CD4-positive, alpha-beta T cell treated with Interleukin-21 for 1 hour (primary cell): ENCODE results near the gene MINDY3.
"Not testable (repeated sequence)": the region's sequence is repeated elsewhere in the genome, so short reads cannot be mapped to it uniquely, and the experiment has no call there.

Experiments used
- DNase-seq: peaks from one replicate; pipeline ENCODE4 v3.0.0-alpha.2; 2020

Gene MINDY3

GRCh38 chr10:15774534-15774933 lies 85.8 kb downstream of the MINDY3 start:
- not testable (repeated sequence) for DNase-seq

GRCh38 chr10:15764892-15765454 lies 95.3 kb downstream of the MINDY3 start:
- no peak for DNase-seq

GRCh38 chr10:15763006-15763405 lies 97.3 kb downstream of the MINDY3 start:
- DNase-seq, result no peak

- not testable (repeated sequence) for DNase-seq
Measured at GRCh38 chr10:15762239-15762638, 98.1 kb downstream of the MINDY3 start.

- not testable (repeated sequence) for DNase-seq
Measured at GRCh38 chr10:15761224-15761623, 99.1 kb downstream of the MINDY3 start.

GRCh38 chr10:15760681-15761080 lies 99.6 kb downstream of the MINDY3 start:
- DNase-seq, result no peak

GRCh38 chr10:15759265-15759664 lies 101.0 kb downstream of the MINDY3 start:
- no peak for DNase-seq

- no peak for DNase-seq
Measured at GRCh38 chr10:15758618-15759017, 101.7 kb downstream of the MINDY3 start.

- no peak for DNase-seq
Measured at GRCh38 chr10:15754937-15755336, 105.4 kb downstream of the MINDY3 start.

GRCh38 chr10:15751046-15751445 lies 109.3 kb downstream of the MINDY3 start:
- no peak for DNase-seq

GRCh38 chr10:15748126-15748525 lies 112.2 kb downstream of the MINDY3 start:
- DNase-seq, result no peak

- no peak for DNase-seq
Measured at GRCh38 chr10:15747632-15748031, 112.7 kb downstream of the MINDY3 start.

- no peak for DNase-seq
Measured at GRCh38 chr10:15745751-15746150, 114.6 kb downstream of the MINDY3 start.

GRCh38 chr10:15744217-15744865 lies 116.0 kb downstream of the MINDY3 start:
- DNase-seq, result peak; percentile 28

- DNase-seq, result no peak
Measured at GRCh38 chr10:15743443-15743842, 116.9 kb downstream of the MINDY3 start.

- no peak for DNase-seq
Measured at GRCh38 chr10:15742836-15743235, 117.5 kb downstream of the MINDY3 start.

GRCh38 chr10:15742102-15742501 lies 118.2 kb downstream of the MINDY3 start:
- DNase-seq, result no peak

GRCh38 chr10:15741581-15741980 lies 118.7 kb downstream of the MINDY3 start:
- DNase-seq, result no peak

- DNase-seq, result no peak
Measured at GRCh38 chr10:15740261-15740660, 120.0 kb downstream of the MINDY3 start.

GRCh38 chr10:15739254-15739970 lies 120.9 kb downstream of the MINDY3 start:
- no peak for DNase-seq

GRCh38 chr10:15738270-15738925 lies 121.9 kb downstream of the MINDY3 start:
- no peak for DNase-seq

GRCh38 chr10:15737656-15738055 lies 122.7 kb downstream of the MINDY3 start:
- no peak for DNase-seq

- no peak for DNase-seq
Measured at GRCh38 chr10:15735763-15736162, 124.5 kb downstream of the MINDY3 start.

GRCh38 chr10:15730341-15730740 lies 130.0 kb downstream of the MINDY3 start:
- no peak for DNase-seq
